ENCODE data around the gene DEXI.

The DEXI gene

DNA sequence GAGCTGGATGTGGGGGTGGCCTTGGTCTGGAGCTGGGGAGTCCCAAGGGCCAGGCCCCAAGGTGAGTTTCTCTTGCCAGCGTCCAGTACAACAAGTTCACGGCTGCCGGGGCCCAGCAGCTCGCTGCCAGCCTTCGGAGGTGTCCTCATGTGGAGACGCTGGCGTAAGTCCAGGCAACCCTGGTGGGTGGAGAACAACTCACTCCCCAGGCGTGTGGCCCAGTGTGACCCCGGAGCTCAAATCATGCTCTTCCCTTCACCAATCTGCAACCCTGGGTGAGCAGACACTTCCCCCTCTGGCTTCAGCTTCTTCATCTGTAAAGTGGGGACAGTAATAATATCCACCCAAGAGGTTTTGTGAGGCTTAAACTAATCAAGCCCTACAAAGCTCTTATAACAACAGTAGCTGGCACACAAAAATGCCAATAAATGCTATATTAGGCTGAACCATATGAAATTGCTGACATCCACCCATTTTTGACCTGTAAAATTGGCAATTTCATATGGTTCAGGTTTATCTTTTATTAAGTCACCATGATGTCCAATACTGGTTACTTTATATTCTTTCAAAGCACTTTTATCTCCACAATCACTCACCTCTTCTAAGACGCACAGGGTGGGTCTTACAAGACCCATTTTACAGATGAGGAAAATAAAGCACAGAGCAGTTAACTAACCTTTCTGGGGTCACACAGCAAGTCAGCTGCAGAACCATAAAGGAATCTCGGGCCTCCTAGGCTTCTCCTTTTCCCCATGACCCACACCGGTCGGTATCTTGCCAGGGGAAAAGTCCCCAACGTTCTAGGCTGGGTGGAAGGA is 19.7 kb downstream of the DEXI start:
- H3K27me3 ChIP-seq: no peaks in the 10 kb centered on the region
- H3K4me1 ChIP-seq (ENCODE audit: control insufficient read depth in 1 of 2, insufficient read depth in 1 of 2, low read depth in 1 of 2, low read length in 1 of 2): peaks cover 4% of the 10 kb centered on the region in 2 experiments
- TF ChIP-seq, protein P1, sequence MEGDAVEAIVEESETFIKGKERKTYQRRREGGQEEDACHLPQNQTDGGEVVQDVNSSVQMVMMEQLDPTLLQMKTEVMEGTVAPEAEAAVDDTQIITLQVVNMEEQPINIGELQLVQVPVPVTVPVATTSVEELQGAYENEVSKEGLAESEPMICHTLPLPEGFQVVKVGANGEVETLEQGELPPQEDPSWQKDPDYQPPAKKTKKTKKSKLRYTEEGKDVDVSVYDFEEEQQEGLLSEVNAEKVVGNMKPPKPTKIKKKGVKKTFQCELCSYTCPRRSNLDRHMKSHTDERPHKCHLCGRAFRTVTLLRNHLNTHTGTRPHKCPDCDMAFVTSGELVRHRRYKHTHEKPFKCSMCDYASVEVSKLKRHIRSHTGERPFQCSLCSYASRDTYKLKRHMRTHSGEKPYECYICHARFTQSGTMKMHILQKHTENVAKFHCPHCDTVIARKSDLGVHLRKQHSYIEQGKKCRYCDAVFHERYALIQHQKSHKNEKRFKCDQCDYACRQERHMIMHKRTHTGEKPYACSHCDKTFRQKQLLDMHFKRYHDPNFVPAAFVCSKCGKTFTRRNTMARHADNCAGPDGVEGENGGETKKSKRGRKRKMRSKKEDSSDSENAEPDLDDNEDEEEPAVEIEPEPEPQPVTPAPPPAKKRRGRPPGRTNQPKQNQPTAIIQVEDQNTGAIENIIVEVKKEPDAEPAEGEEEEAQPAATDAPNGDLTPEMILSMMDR (IDR thresholded peaks at IDR 0.05): no peak
- peaks cover 16% of the 10 kb centered on the region for H3K36me3 ChIP-seq
- H3K27ac ChIP-seq: no peak overlapping the region
- H3K4me3 ChIP-seq (ENCODE audit: low read depth in 1 of 2, low read length in 1 of 2): no peak overlapping the region
- no peaks in the 10 kb centered on the region for H3K9me3 ChIP-seq

DNA sequence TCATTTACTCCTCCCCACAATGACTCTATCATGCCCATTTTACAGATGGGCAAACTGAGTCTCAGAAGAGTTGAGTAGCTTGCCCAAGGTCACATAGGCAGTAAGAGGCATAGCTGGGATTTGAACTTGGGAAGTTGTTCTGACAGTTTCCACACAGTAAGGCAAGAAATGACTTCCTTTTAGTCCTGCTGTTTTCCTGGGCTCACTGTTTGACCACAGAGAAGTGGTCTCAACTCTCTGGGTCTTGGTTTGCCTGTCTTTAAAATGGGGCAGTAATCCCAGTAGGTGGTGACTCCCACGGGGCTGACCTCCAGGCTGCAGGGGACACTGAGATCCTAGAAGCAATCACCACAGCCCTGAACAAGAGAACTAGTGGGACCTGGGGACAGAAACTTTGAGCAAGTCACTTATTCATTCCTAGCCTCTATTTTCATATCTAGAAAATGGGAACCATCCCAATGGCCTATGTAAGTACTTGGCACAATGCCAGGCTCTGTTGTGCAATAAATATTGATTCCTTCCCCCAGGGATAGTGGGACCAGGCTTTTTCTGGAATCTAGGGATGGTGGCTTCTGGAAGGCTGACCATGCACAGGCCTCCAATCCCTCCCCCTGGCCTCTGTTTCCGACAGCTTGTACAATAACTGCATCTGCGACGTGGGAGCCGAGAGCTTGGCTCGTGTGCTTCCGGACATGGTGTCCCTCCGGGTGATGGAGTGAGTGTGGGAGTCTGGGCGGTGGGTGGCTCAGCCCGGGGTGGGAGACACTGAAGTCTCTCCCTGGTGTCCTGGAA is 20.5 kb downstream of the DEXI start:
- H3K4me1 ChIP-seq (ENCODE audit: control insufficient read depth in 1 of 2, insufficient read depth in 1 of 2, low read depth in 1 of 2, low read length in 1 of 2): peaks cover 4% of the 10 kb centered on the region in 2 experiments
- H3K36me3 ChIP-seq: peaks cover 16% of the 10 kb centered on the region
- no peaks in the 10 kb centered on the region for H3K9me3 ChIP-seq
- no peak overlapping the region for H3K4me3 ChIP-seq (ENCODE audit: low read depth in 1 of 2, low read length in 1 of 2)
- no peaks in the 10 kb centered on the region for H3K27me3 ChIP-seq
- TF ChIP-seq, protein P1 (IDR thresholded peaks at IDR 0.05): no peak
- H3K27ac ChIP-seq: no peak overlapping the region

DNA sequence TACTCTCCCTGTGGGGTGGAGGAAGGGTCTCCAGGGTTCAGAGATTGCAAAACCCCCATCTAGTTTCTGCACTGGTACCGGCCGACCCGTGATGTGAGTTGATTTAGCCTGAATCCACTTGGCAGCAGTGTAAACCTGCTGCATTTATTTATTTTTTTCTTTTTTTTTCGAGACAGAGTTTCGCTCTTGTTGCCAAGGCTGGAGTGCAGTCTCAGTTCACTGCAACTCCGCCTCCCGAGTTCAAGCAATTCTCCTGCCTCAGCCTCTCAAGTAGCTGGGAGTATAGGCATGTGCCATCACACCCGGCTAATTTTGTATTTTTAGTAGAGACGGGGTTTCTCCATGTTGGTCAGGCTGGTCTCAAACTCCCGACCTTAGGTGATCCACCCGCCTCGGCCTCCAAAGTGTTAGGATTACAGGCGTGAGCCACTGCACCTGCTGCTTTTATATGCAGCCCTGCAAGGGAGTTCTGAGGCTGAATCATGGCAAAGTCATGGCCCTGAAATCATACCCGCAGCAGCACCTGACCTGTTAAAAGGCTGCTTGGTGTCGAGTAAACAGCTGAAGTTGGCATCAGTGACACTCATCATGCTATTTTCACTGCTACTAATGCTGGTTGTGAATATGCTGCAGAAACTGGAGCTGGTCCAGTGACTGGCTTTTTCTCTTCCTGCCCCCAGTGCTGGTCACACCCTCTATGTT is 21.4 kb downstream of the DEXI start:
- no peaks in the 10 kb centered on the region for H3K9me3 ChIP-seq
- TF ChIP-seq, protein P1 (IDR thresholded peaks at IDR 0.05): no peak
- H3K4me3 ChIP-seq (ENCODE audit: low read depth in 1 of 2, low read length in 1 of 2): no peak overlapping the region
- no peaks in the 10 kb centered on the region for H3K27me3 ChIP-seq
- no peak overlapping the region for H3K27ac ChIP-seq
- H3K4me1 ChIP-seq (ENCODE audit: control insufficient read depth in 1 of 2, insufficient read depth in 1 of 2, low read depth in 1 of 2, low read length in 1 of 2): peaks cover 4% of the 10 kb centered on the region in 2 experiments
- H3K36me3 ChIP-seq: peaks cover 14% of the 10 kb centered on the region

DNA sequence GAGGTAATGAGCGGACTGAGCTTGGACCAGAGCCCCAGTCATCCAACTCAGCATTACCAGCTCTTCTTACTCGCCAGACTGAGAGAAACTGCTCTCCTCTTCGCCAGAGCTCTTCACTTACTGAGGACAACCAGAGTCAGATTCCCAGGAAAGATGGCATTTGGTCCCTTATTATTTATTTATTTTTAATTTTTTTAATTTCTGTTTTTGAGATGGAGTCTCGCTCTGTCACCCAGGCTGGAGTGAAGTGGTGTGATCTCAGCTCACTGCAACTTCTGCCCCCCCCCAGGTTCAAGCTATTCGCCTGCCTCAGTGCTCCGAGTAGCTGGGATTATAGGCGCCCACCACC is 23.3 kb downstream of the DEXI start:
- peaks cover 4% of the 10 kb centered on the region in 2 experiments for H3K4me1 ChIP-seq (ENCODE audit: control insufficient read depth in 1 of 2, insufficient read depth in 1 of 2, low read depth in 1 of 2, low read length in 1 of 2)

More for the DNA sequence above, 23.3 kb downstream of the DEXI start:
- Histone ChIP-seq H3K36me3 (no peaks in the 10 kb centered on the region), H3K9me3 (no peaks in the 10 kb centered on the region), H3K4me3 (ENCODE audit: low read depth in 1 of 2, low read length in 1 of 2) (no peak overlapping the region), H3K27me3 (no peaks in the 10 kb centered on the region), H3K27ac (no peak overlapping the region)
- TF ChIP-seq, protein P1 (IDR thresholded peaks at IDR 0.05): no peak

Measured in neutrophil (primary cell).